Measurements from ENCODE around the gene CDON. TPM values are rescaled to one million over a fixed set of nuclear protein-coding genes. Genes with fewer than 3 reads are reported as not detected.

The CDON gene
- total RNA-seq, 1 donor from 2014 or later: 157 TPM

GRCh38 chr11:125977333-125977732, 85.3 kb downstream of the CDON start:
- DNase-seq (ENCODE audit: extremely low spot score, unreplicated experiment): no peak
- no peak for TF ChIP-seq CTCF (conservative IDR thresholded peaks at IDR 0.05)
- Mint-ChIP-seq H3K27me3 (no peaks in the 10 kb centered on the region), H3K36me3 (peaks cover 16% of the 10 kb centered on the region), H3K4me3 (no peak overlapping the region), H3K27ac (no peak overlapping the region), H3K9me3 (no peaks in the 10 kb centered on the region), H3K4me1 (ENCODE audit: unreplicated experiment) (peaks cover 11% of the 10 kb centered on the region)

DNA sequence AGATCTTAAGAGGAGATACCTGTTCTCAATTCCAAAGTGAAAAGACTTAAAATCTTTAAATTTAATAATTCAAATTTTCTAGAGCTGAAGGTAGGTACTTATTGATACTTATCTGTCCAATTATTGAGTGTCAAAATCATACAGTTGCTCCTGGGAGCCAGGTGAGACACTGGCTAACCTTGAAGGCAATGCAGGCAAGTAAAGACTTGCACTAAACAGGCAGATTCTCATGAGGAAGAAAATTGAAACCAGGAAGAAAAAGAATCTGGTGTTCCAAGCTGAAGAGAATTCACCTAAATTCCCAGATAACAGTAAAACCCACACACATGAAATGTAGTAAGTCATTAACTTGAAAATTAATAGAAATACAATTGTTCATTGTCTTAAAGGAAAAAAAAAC, 86.5 kb downstream of the CDON start:
- Mint-ChIP-seq H3K36me3 (peaks cover 15% of the 10 kb centered on the region), H3K4me1 (ENCODE audit: unreplicated experiment) (peaks cover 11% of the 10 kb centered on the region), H3K4me3 (no peak overlapping the region), H3K9me3 (no peaks in the 10 kb centered on the region), H3K27me3 (no peaks in the 10 kb centered on the region), H3K27ac (no peak overlapping the region)
- no peak for DNase-seq (ENCODE audit: extremely low spot score, unreplicated experiment)
- no peak for TF ChIP-seq CTCF (conservative IDR thresholded peaks at IDR 0.05)

GRCh38 chr11:125975634-125976033, 87.0 kb downstream of the CDON start:
- H3K27me3 Mint-ChIP-seq: no peaks in the 10 kb centered on the region
- H3K9me3 Mint-ChIP-seq: no peaks in the 10 kb centered on the region
- peaks cover 11% of the 10 kb centered on the region for H3K4me1 Mint-ChIP-seq (ENCODE audit: unreplicated experiment)
- no peak overlapping the region for H3K4me3 Mint-ChIP-seq
- no peak for TF ChIP-seq CTCF (conservative IDR thresholded peaks at IDR 0.05)
- H3K27ac Mint-ChIP-seq: no peak overlapping the region
- DNase-seq (ENCODE audit: extremely low spot score, unreplicated experiment): no peak
- H3K36me3 Mint-ChIP-seq: peaks cover 14% of the 10 kb centered on the region

GRCh38 chr11:125974284-125974683, 88.4 kb downstream of the CDON start:
- peaks cover 11% of the 10 kb centered on the region for H3K4me1 Mint-ChIP-seq (ENCODE audit: unreplicated experiment)
- no peak for DNase-seq (ENCODE audit: extremely low spot score, unreplicated experiment)

DNA sequence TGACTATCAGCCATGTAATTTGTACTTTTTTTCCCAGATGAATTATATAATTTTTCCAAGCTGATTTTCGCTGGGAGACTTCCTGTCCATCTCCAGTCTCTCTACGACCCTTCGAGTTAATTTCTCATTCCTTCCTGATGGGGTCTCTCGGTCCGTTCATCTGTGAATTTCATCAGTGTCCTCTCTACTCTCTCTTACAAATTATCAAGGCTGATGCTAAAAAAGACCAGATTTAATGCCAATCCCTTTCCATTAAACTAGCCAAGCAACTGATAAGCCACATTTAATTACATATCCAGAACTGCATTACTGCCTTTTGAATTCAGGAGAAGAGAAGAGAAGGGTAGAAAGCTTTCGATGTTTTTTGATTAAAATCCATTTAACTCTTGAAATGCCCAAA, 91.0 kb downstream of the CDON start:
- Mint-ChIP-seq H3K36me3 (peaks cover 16% of the 10 kb centered on the region), H3K27me3 (no peaks in the 10 kb centered on the region), H3K4me3 (no peak overlapping the region), H3K4me1 (ENCODE audit: unreplicated experiment) (no peaks in the 10 kb centered on the region), H3K27ac (no peak overlapping the region), H3K9me3 (no peaks in the 10 kb centered on the region)
- DNase-seq (ENCODE audit: extremely low spot score, unreplicated experiment): no peak
- TF ChIP-seq CTCF (conservative IDR thresholded peaks at IDR 0.05): no peak

More at GRCh38 chr11:125974284-125974683, 88.4 kb downstream of the CDON start:
- Mint-ChIP-seq H3K9me3 (no peaks in the 10 kb centered on the region), H3K36me3 (peaks cover 15% of the 10 kb centered on the region), H3K27ac (no peak overlapping the region), H3K27me3 (no peaks in the 10 kb centered on the region), H3K4me3 (no peak overlapping the region)
- no peak for TF ChIP-seq CTCF (conservative IDR thresholded peaks at IDR 0.05)

GRCh38 chr11:125968354-125968753, 94.3 kb downstream of the CDON start:
- H3K36me3 Mint-ChIP-seq: peaks cover 34% of the 10 kb centered on the region
- H3K4me1 Mint-ChIP-seq (ENCODE audit: unreplicated experiment): no peaks in the 10 kb centered on the region
- DNase-seq (ENCODE audit: extremely low spot score, unreplicated experiment): no peak
- H3K27me3 Mint-ChIP-seq: no peaks in the 10 kb centered on the region
- H3K27ac Mint-ChIP-seq: no peak overlapping the region
- no peaks in the 10 kb centered on the region for H3K9me3 Mint-ChIP-seq
- H3K4me3 Mint-ChIP-seq: no peak overlapping the region
- no peak for TF ChIP-seq CTCF (conservative IDR thresholded peaks at IDR 0.05)
